Esophagus (tissue), 2 donors: ENCODE data around the gene GGNBP2. TPM values are rescaled to one million over a fixed set of nuclear protein-coding genes. Genes with fewer than 3 reads are reported as not detected.

Experiments
- H3K27ac ChIP-seq, 2 donors: one replicate each; pipeline ENCODE4 v1.5.1; 2013; ENCODE audit warnings: low read depth in 2 of 2, mild to moderate bottlenecking in 2 of 2, inconsistent platforms in 1 of 2, low read length in 1 of 2, moderate library complexity in 1 of 2
- H3K27me3 ChIP-seq, 2 donors: one replicate each; pipeline ENCODE4 v1.6.1; 2013; ENCODE audit warnings: low read length in 2 of 2, control low read depth in 1 of 2, mild to moderate bottlenecking in 1 of 2; ENCODE audit not compliant: insufficient read depth in 2 of 2, control insufficient read depth in 1 of 2
- H3K36me3 ChIP-seq, 2 donors: one replicate each; pipeline ENCODE4 v1.6.1; 2013; ENCODE audit warnings: low read length in 1 of 2; ENCODE audit not compliant: control insufficient read depth in 2 of 2, insufficient read depth in 2 of 2
- H3K4me1 ChIP-seq, 2 donors: one replicate each; pipeline ENCODE4 v1.6.1; 2013; ENCODE audit warnings: low read length in 1 of 2; ENCODE audit not compliant: control insufficient read depth in 2 of 2, insufficient read depth in 2 of 2
- H3K4me3 ChIP-seq, 2 donors: one replicate each; pipeline ENCODE4 v1.5.1; 2013; ENCODE audit warnings: low read length in 2 of 2, mild to moderate bottlenecking in 2 of 2, low read depth in 1 of 2, moderate library complexity in 1 of 2
- H3K9me3 ChIP-seq, 2 donors: one replicate each; pipeline ENCODE4 v1.6.1; 2013; ENCODE audit warnings: mild to moderate bottlenecking in 2 of 2, low read depth in 1 of 2, low read length in 1 of 2, moderate library complexity in 1 of 2; ENCODE audit not compliant: control insufficient read depth in 2 of 2, insufficient read depth in 1 of 2
- WGBS, 2 donors: extraction: QIAGEN DNeasy Blood & Tissue Kit; methylation state at CpG; one replicate each; pipeline ENCODE4 v1.1.7; 2013; 5-methylcytosine and 5-hydroxymethylcytosine counted together
- polyA plus RNA-seq, 2 donors: library from polyadenylated mRNA; stranded (reverse); fragments of 200-250 nt; gene quantifications; one replicate each; pipeline ENCODE4 v1.2.3, GENCODE V29; 2013
- donor health status: healthy with polysubstance abuse.
- donor health status: Bipolar disorder and iron deficiency.

The GGNBP2 gene
- polyA plus RNA-seq, 2 donors: 32.9 to 42.2 TPM

DNA sequence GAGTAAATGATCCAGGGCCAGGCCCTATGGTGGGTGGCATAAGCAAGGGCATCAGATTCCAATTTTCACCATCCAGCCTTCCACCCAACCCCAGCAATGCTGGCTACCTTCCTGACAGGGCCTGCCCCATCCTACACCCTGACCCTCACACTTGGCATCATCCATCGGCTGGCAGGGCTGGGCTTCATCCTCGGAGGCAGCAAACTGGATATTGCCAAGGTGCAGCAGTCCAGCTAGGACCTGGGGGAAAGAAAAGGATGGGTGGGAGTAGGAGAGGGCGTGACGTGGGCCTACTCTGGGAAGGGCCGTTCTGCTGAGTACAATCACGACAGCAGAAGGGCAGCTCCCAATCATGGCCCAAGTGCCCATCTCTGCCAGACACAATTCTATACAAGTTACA is 33.5 kb upstream of the GGNBP2 start:
- no peaks in the 10 kb centered on the region for H3K4me1 ChIP-seq
- 90% methylated on average over 6 of the region's 6 CpGs for WGBS, 2 donors
- H3K4me3 ChIP-seq: no peak overlapping the region
- no peak overlapping the region for H3K27ac ChIP-seq
- H3K9me3 ChIP-seq: no peaks in the 10 kb centered on the region
- H3K27me3 ChIP-seq: no peaks in the 10 kb centered on the region
- H3K36me3 ChIP-seq: peaks cover 32 to 54% of the 10 kb centered on the region in 2 donors

DNA sequence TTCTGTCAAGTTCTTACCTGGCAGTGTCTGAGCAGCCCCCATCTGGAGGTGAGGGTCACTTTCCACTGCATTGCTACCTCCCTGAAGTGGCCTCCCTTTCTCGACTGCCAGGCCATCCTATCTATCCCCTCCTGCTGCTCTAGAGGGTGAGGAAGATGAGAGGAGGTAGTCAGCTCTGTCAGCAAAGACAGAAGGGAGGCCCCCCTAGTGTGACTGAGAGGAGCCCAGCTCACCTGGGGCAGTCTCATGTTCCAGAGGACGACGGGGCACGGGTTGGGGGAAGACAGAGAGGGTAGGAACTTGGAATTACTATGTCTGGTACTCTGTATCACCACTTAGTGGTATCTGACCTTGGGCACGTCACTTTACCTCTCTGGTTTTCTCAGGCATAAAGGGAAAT is 32.1 kb upstream of the GGNBP2 start:
- Histone ChIP-seq H3K4me3 (no peak overlapping the region), H3K4me1 (no peaks in the 10 kb centered on the region), H3K36me3 (peaks cover 26 to 48% of the 10 kb centered on the region in 2 donors), H3K27me3 (no peaks in the 10 kb centered on the region), H3K9me3 (no peaks in the 10 kb centered on the region), H3K27ac (no peak overlapping the region)
- WGBS, 2 donors: 93 to 96% methylated on average over 5 of the region's 5 CpGs

DNA sequence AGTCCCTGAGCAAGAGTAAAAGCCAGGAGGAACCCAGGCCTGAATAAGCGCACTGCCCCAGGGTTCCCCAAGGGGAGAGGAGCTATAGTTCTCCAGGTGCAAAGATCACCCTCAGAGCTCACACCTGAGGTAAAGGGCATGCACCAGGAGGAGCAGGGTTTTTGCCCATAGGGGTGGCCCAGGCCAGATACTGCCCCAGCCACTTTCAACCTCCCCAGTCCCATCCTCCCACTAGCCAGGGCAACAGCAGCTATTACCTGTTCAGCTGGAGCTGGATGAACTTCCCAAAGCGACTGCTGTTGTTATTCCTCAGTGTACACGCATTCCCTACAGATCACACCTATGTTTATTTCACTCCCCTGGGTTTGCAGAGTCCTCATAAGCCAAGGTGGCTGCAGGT is 29.9 kb upstream of the GGNBP2 start:
- H3K27ac ChIP-seq: no peak overlapping the region
- peaks cover 25 to 37% of the 10 kb centered on the region in 2 donors for H3K36me3 ChIP-seq
- no peaks in the 10 kb centered on the region for H3K9me3 ChIP-seq
- H3K27me3 ChIP-seq: no peaks in the 10 kb centered on the region
- 93 to 94% methylated on average over 3 of the region's 3 CpGs for WGBS, 2 donors
- H3K4me3 ChIP-seq: no peak overlapping the region
- no peaks in the 10 kb centered on the region for H3K4me1 ChIP-seq

DNA sequence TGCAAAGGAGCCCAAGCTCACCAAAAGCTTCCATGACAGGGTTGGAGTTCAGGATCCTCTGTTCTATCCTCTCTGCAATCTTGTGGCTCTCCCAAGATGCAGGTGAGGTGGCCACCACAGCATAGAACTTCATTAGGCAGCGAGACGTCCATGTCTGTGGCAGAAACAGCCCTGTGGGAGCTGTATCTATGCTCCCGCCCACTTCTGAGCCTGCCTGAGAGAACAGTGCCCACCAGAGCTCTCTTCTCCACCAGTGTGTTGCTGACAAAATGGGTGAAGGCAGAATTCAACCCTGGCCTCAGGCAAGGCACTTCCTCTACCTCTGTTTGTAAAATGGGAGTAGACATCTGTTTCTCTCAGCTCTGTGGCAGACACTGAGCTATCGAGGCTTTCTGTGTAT is 28.9 kb upstream of the GGNBP2 start:
- 91% methylated on average over 4 of the region's 4 CpGs for WGBS, 2 donors
- Histone ChIP-seq H3K36me3 (peaks cover 23 to 30% of the 10 kb centered on the region in 2 donors), H3K27me3 (no peaks in the 10 kb centered on the region), H3K4me1 (no peaks in the 10 kb centered on the region), H3K9me3 (no peaks in the 10 kb centered on the region), H3K4me3 (no peak overlapping the region), H3K27ac (no peak overlapping the region)

DNA sequence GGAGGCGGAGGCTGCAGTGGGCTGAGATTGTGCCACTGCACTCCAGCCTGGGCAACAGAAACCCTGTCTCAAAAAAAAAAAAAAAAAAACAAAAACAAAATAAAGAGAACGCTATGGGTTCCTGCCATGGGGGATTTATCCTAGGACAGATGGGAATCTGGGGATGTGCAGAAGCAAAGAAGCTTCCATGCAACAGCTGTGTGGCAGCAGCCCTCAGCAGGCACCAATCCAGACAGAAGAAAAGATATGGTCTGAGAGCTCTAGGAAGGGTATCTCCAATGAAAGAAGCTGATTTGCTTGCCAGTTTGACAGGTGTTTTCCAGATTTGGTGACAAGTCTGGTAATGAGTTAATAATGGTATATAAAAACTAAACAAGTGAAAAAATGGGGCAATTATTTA is 21.6 kb upstream of the GGNBP2 start:
- H3K9me3 ChIP-seq: no peaks in the 10 kb centered on the region
- H3K4me3 ChIP-seq: no peak overlapping the region
- peaks cover 0 to 23% of the 10 kb centered on the region in 2 donors for H3K36me3 ChIP-seq
- 94 to 96% methylated on average over 2 of the region's 2 CpGs for WGBS, 2 donors
- no peaks in the 10 kb centered on the region for H3K27me3 ChIP-seq
- no peaks in the 10 kb centered on the region for H3K4me1 ChIP-seq
- H3K27ac ChIP-seq: no peak overlapping the region

DNA sequence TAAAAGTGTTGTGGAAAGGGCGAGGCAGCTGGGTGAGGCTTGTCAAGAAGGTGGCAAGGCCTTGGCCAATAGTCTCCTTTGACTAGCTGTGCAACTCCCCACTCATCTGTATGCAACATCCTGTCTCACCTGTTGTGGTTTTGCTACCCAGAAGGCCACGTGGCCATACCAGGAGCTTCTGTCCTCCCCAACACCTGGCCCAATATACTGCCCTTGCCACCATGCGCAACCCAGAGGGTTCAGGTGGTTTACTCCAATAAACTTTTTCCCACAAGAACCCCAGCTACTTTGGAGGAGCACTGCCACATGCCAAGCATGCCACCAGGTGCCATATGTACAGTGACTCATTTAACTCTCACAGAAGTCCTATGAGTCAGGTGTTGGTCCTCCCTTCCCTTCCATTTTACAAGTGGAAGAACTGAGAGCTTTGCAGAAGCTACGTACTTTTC is 20.3 kb upstream of the GGNBP2 start:
- Histone ChIP-seq H3K36me3 (peaks cover 0 to 23% of the 10 kb centered on the region in 2 donors), H3K27me3 (no peaks in the 10 kb centered on the region), H3K4me1 (no peaks in the 10 kb centered on the region), H3K9me3 (no peaks in the 10 kb centered on the region), H3K4me3 (no peak overlapping the region), H3K27ac (no peak overlapping the region)
- 88 to 90% methylated on average over 4 of the region's 4 CpGs for WGBS, 2 donors

DNA sequence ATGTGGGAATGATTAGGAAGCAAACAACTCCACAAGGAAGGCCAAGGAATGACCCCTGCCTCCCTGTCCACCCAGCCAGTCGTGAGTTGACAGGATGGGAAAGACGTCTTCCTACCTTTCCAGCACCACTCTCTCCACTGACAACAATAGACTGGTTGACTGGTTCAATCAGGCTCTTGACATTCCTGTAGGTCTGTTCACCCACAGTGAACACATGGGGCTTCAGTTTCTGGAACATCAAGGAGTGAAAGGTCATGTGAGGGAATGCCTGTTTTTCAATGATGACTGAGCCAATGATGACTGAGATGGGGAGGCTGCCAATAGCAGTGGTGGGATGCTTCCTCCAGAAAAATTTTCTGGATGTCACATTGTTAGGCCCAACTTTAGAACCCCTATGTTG is 19.6 kb upstream of the GGNBP2 start:
- no peaks in the 10 kb centered on the region for H3K9me3 ChIP-seq
- WGBS, 2 donors: 83 to 93% methylated on average over 2 of the region's 2 CpGs
- H3K4me1 ChIP-seq: no peaks in the 10 kb centered on the region
- no peak overlapping the region for H3K27ac ChIP-seq
- H3K27me3 ChIP-seq: no peaks in the 10 kb centered on the region
- no peak overlapping the region for H3K4me3 ChIP-seq
- H3K36me3 ChIP-seq: peaks cover 0 to 23% of the 10 kb centered on the region in 2 donors

DNA sequence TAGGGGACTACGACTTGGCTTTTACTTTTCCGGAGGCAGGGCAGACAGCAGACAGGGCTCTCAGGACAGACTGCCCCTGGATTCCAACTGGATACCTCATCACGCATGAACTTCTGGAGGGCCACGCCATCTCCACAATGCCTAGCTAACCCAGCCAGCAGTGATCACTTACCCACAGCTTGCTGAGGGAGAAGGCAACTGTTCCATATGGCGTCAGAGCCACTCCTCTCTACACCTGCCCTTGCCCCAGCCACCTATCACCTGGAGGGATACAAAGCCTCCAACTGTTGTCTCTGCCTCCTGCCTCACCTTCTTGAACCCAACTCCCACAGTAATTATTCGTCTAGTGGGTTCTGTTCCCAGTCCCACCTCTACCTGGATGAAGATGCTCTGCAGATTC is 18.8 kb upstream of the GGNBP2 start:
- Histone ChIP-seq H3K36me3 (peaks cover 0 to 23% of the 10 kb centered on the region in 2 donors), H3K4me3 (no peak overlapping the region), H3K9me3 (no peaks in the 10 kb centered on the region), H3K4me1 (no peaks in the 10 kb centered on the region), H3K27me3 (no peaks in the 10 kb centered on the region), H3K27ac (no peak overlapping the region)
- 96 to 98% methylated on average over 6 of the region's 6 CpGs for WGBS, 2 donors

DNA sequence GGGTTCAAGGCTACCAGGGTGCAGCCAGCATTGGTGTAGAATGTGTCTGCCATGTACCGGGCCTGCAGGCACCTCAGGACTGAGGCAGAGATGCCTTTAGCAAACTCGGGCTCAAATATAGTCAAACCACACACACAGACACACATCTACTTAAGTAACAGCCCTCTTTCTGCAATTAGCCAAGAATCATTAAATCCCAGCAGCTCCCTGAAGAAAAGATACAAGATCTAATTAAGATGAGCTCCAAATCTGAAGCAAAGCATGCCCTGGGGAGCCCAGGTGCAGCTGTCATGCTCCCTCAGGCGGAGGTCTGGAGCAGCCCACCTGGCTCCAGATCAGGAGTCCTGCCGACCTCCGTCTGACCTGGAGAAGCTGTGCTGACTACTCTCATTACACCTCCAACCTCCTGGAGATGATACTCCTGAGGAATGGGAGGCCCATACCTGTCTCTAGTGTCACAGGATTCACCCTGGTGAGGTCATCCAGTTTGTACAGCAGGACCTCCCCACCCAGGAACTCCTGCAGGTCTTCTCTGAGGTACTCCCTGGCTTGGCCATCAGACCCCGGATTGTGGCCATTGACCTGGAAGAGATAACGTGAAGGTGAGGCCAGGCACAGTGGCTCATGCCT is 17.0 kb upstream of the GGNBP2 start:
- WGBS, 2 donors: 94 to 99% methylated on average over 7 of the region's 7 CpGs
- Histone ChIP-seq H3K36me3 (peaks cover 3 to 32% of the 10 kb centered on the region in 2 donors), H3K9me3 (no peaks in the 10 kb centered on the region), H3K27ac (no peak overlapping the region), H3K4me3 (no peak overlapping the region), H3K4me1 (no peaks in the 10 kb centered on the region), H3K27me3 (no peaks in the 10 kb centered on the region)

DNA sequence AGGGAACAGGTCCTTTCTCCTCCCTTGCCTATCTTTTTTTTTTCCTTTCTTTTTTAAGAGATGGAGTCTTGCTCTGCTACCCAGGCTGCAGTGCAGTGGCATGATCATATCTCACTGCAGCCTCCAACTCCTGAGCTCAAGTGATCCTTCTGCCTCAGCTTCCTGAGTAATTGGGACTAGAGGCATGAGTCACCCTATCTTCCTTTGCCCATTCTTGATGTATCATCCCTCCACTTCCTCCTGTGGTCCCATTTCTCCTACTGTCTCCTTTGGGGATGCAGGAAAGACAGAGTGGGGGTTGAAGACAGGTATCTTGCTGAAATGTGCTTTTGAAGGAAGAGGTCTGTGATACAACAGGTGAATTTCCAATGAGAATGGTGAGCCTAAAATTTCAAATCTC is 15.6 kb upstream of the GGNBP2 start:
- Histone ChIP-seq H3K4me3 (no peak overlapping the region), H3K4me1 (peaks cover 0 to 4% of the 10 kb centered on the region in 2 donors), H3K27me3 (no peaks in the 10 kb centered on the region), H3K9me3 (no peaks in the 10 kb centered on the region), H3K27ac (no peak overlapping the region), H3K36me3 (peaks cover 3 to 38% of the 10 kb centered on the region in 2 donors)
